ENCODE measurements around the gene EXTL1.

EXTL1 gene

GRCh38 chr1:26023009-26023408 is 1.4 kb downstream of the EXTL1 start:
- no peak for DNase-seq (ENCODE audit: low spot score)

- no peak for DNase-seq (ENCODE audit: low spot score)
Measured at GRCh38 chr1:26023826-26024225, 2.3 kb downstream of the EXTL1 start.

GRCh38 chr1:26025060-26025459 is 3.5 kb downstream of the EXTL1 start:
- no peak for DNase-seq (ENCODE audit: low spot score)

GRCh38 chr1:26025517-26025916 is 3.9 kb downstream of the EXTL1 start:
- no peak for DNase-seq (ENCODE audit: low spot score)

- DNase-seq (ENCODE audit: low spot score), result no peak
Measured at GRCh38 chr1:26027716-26028489, 6.3 kb downstream of the EXTL1 start.

- no peak for DNase-seq (ENCODE audit: low spot score)
Measured at GRCh38 chr1:26028490-26028980, 7.0 kb downstream of the EXTL1 start.

- no peak for DNase-seq (ENCODE audit: low spot score)
Measured at GRCh38 chr1:26029054-26029863, 7.7 kb downstream of the EXTL1 start.

GRCh38 chr1:26029864-26030481 is 8.4 kb downstream of the EXTL1 start:
- no peak for DNase-seq (ENCODE audit: low spot score)

- no peak for DNase-seq (ENCODE audit: low spot score)
Measured at GRCh38 chr1:26031196-26031595, 9.6 kb downstream of the EXTL1 start.

GRCh38 chr1:26031611-26032220 is 10.1 kb downstream of the EXTL1 start:
- DNase-seq (ENCODE audit: low spot score), result no peak

GRCh38 chr1:26032656-26033357 is 11.2 kb downstream of the EXTL1 start:
- no peak for DNase-seq (ENCODE audit: low spot score)

- no peak for DNase-seq (ENCODE audit: low spot score)
Measured at GRCh38 chr1:26034504-26035202, 13.1 kb downstream of the EXTL1 start.

- DNase-seq (ENCODE audit: low spot score), result peak; percentile 93
Measured at GRCh38 chr1:26035203-26035958, 13.8 kb downstream of the EXTL1 start.

- DNase-seq (ENCODE audit: low spot score), result peak; percentile 76
Measured at GRCh38 chr1:26035959-26036755, 14.6 kb downstream of the EXTL1 start.

GRCh38 chr1:26036756-26037281 is 15.2 kb downstream of the EXTL1 start:
- DNase-seq (ENCODE audit: low spot score), result no peak

GRCh38 chr1:26037904-26038303 is 16.3 kb downstream of the EXTL1 start:
- DNase-seq (ENCODE audit: low spot score), result no peak

- DNase-seq (ENCODE audit: low spot score), result no peak
Measured at GRCh38 chr1:26038477-26038876, 16.9 kb downstream of the EXTL1 start.

GRCh38 chr1:26038904-26039303 is 17.3 kb downstream of the EXTL1 start:
- DNase-seq (ENCODE audit: low spot score), result no peak

GRCh38 chr1:26041401-26041800 is 19.8 kb downstream of the EXTL1 start:
- DNase-seq (ENCODE audit: low spot score), result no peak
